HCT116 (cell line): ENCODE data around the gene KXD1. TPM values are rescaled to one million over a fixed set of nuclear protein-coding genes. Genes with fewer than 3 reads are reported as not detected.

Source experiments
- ATAC-seq: fragments of 200-7000 bp; cut with Tn5 transposase; 2 replicates; pipeline ENCODE4 v1.9.1; 2020; ENCODE audit warnings: mild to moderate bottlenecking, moderate library complexity
- BruUV-seq: library from RNA; stranded (reverse); fragments of 400-500 nt; replicated peaks from 2 replicates; lab custom pipeline; 2021; lab: Mats Ljungman, UMichigan
- CTCF ChIA-PET: fragments of 300-600 bp; sonication (Branson Sonifier 250); formaldehyde crosslinking; loops from one replicate; lab custom pipeline; 2021; ENCODE audit warnings: antibody characterized with exemption; lab: Charles Lee
- POLR2A ChIA-PET: fragments of 300-600, 350-600 bp; sonication (Branson Sonifier 250); formaldehyde crosslinking; loops from one replicate; lab custom pipeline; 2021; ENCODE audit warnings: antibody characterized with exemption; lab: Charles Lee
- RAD21 ChIA-PET, 2 experiments: fragments of 300-600 bp; sonication (Branson Sonifier 250); formaldehyde crosslinking; loops; one replicate each; lab custom pipeline; 2023; ENCODE audit warnings: low total read pairs in 2 of 2; ENCODE audit not compliant: uncharacterized antibody in 2 of 2, unreplicated experiment in 2 of 2, low non-redundant PET in 1 of 2; lab: Charles Lee
- DNase-seq: peaks from one replicate; pipeline ENCODE4 v3.0.0-alpha.2; 2010; ENCODE audit warnings: low read depth, low spot score
- H2AFZ ChIP-seq: fragments of 200-600 bp; shearing (Covaris generic), sonication (generic); 2 replicates; pipeline ENCODE4 v1.6.1; 2017; ENCODE audit warnings: low read depth, mixed run types, mixed read lengths, antibody characterized with exemption, low read length; ENCODE audit not compliant: poor library complexity, severe bottlenecking
- H3K27ac ChIP-seq: 2 replicates; pipeline ENCODE4 v1.5.1; 2012; ENCODE audit warnings: low read depth, low read length
- H3K27me3 ChIP-seq: fragments of 200-600 bp; sonication (generic); 2 replicates; pipeline ENCODE4 v1.6.1; 2016; ENCODE audit warnings: mixed run types, low read length, mixed read lengths; ENCODE audit not compliant: insufficient read depth
- H3K36me3 ChIP-seq, 2 experiments: fragments of 200-500 bp in 1 of 2; fragments of 200-600 bp in 1 of 2; sonication (Bioruptor generic) in 1 of 2; sonication (generic) in 1 of 2; 2 replicates each; pipeline versions ENCODE4 v1.5.1 to v1.6.1; 2014 to 2016; ENCODE audit warnings: low read length in 2 of 2, inconsistent platforms in 1 of 2, mixed read lengths in 1 of 2, mixed run types in 1 of 2; ENCODE audit not compliant: insufficient read depth in 2 of 2, control insufficient read depth in 1 of 2
- H3K4me1 ChIP-seq, 2 experiments: fragments of 200-600 bp in 1 of 2; sonication (generic) in 1 of 2; 2 replicates each; pipeline versions ENCODE4 v1.5.1 to v1.6.1; 2012 to 2017; ENCODE audit warnings: low read length in 2 of 2, inconsistent platforms in 1 of 2, mild to moderate bottlenecking in 1 of 2, mixed read lengths in 1 of 2, mixed run types in 1 of 2, moderate library complexity in 1 of 2; ENCODE audit not compliant: insufficient read depth in 2 of 2, control insufficient read depth in 1 of 2
- H3K4me2 ChIP-seq: fragments of 200-600 bp; sonication (generic); 2 replicates; pipeline ENCODE4 v1.6.1; 2017; ENCODE audit warnings: mixed run types, low read length, mixed read lengths
- H3K4me3 ChIP-seq, 2 experiments: fragments of 200-600 bp in 1 of 2; sonication (generic) in 1 of 2; replicated peaks in 1 of 2; 2 replicates each; pipeline ENCODE4 v1.5.1; 2011 to 2016; ENCODE audit warnings: low read length in 2 of 2, control low read depth in 1 of 2, low read depth in 1 of 2, mild to moderate bottlenecking in 1 of 2, mixed read lengths in 1 of 2, mixed run types in 1 of 2
- H3K79me2 ChIP-seq: fragments of 200-600 bp; sonication (generic); 2 replicates; pipeline ENCODE4 v1.6.1; 2017; ENCODE audit warnings: mild to moderate bottlenecking, mixed run types, low read length, moderate library complexity, mixed read lengths; ENCODE audit not compliant: insufficient read depth
- H3K9ac ChIP-seq: fragments of 200-600 bp; sonication (generic); 2 replicates; pipeline ENCODE4 v1.6.1; 2016; ENCODE audit warnings: low read length, mixed read lengths
- H3K9me2 ChIP-seq: fragments of 200-600 bp; sonication (generic), shearing (Covaris generic); 2 replicates; pipeline ENCODE4 v1.6.1; 2017; ENCODE audit warnings: mixed run types, mild to moderate bottlenecking, moderate library complexity; ENCODE audit not compliant: insufficient read depth
- H3K9me3 ChIP-seq, 2 experiments: fragments of 200-500 bp in 1 of 2; fragments of 200-600 bp in 1 of 2; sonication (Bioruptor generic) in 1 of 2; sonication (generic) in 1 of 2; 2 replicates each; pipeline ENCODE4 v1.6.1; 2014 to 2017; ENCODE audit warnings: low read length in 2 of 2, mixed read lengths in 2 of 2, inconsistent platforms in 1 of 2, low read depth in 1 of 2, mild to moderate bottlenecking in 1 of 2, mixed run types in 1 of 2, moderate library complexity in 1 of 2; ENCODE audit not compliant: control insufficient read depth in 1 of 2, insufficient read depth in 1 of 2
- H4K20me1 ChIP-seq: fragments of 200-600 bp; sonication (generic), shearing (Covaris generic); 2 replicates; pipeline ENCODE4 v1.6.1; 2017; ENCODE audit warnings: mixed run types, mild to moderate bottlenecking, moderate library complexity; ENCODE audit not compliant: insufficient read depth
- CEBPB ChIP-seq: IDR thresholded peaks from 2 replicates; pipeline ENCODE4 v1.6.1; 2012; ENCODE audit warnings: low read depth
- EGR1 ChIP-seq: IDR thresholded peaks from 2 replicates; pipeline ENCODE4 v1.6.1; 2012; ENCODE audit warnings: low read depth
- FOSL1 ChIP-seq: IDR thresholded peaks from 2 replicates; pipeline ENCODE4 v1.6.1; 2012; ENCODE audit warnings: low read depth
- JUND ChIP-seq: IDR thresholded peaks from 2 replicates; pipeline ENCODE4 v1.6.1; 2012
- POLR2A ChIP-seq: IDR thresholded peaks from 2 replicates; pipeline ENCODE4 v1.7.0; 2011; ENCODE audit warnings: borderline replicate concordance; ENCODE audit not compliant: insufficient read depth, insufficient read length; ENCODE audit errors: extremely low read depth
- SIN3A ChIP-seq: IDR thresholded peaks from 2 replicates; pipeline ENCODE4 v1.6.1; 2012; ENCODE audit warnings: low read depth
- SRF ChIP-seq: IDR thresholded peaks from 2 replicates; pipeline ENCODE4 v1.6.1; 2012; ENCODE audit warnings: low read depth
- ZNF274 ChIP-seq: fragments of 200-500 bp; sonication (Bioruptor generic); IDR thresholded peaks from 2 replicates; pipeline ENCODE4 v1.6.1; 2014; ENCODE audit warnings: mild to moderate bottlenecking, low read depth, low read length, inconsistent platforms
- intact Hi-C: fragments of 100-400 bp; cut with micrococcal nuclease; formaldehyde crosslinking; loops from 2 replicates; pipeline ENCODE4 v1.10.0; 2022
- total RNA-seq: library from RNA; stranded (reverse); gene quantifications from one replicate; pipeline ENCODE4 v1.2.1, GENCODE V29; 2021; ENCODE audit not compliant: unreplicated experiment
- TF ChIP-seq, protein P1 (sequence below): IDR thresholded peaks from 2 replicates; pipeline ENCODE4 v1.6.1; 2011; ENCODE audit warnings: mild to moderate bottlenecking, low read length, moderate library complexity; ENCODE audit not compliant: insufficient replicate concordance; ENCODE audit errors: extremely low read depth
- TF ChIP-seq, protein P2 (sequence below): IDR thresholded peaks from 2 replicates; pipeline ENCODE4 v1.6.1; 2012

The KXD1 gene
- total RNA-seq, 1 experiment from 2014 or later: 139 TPM

DNA sequence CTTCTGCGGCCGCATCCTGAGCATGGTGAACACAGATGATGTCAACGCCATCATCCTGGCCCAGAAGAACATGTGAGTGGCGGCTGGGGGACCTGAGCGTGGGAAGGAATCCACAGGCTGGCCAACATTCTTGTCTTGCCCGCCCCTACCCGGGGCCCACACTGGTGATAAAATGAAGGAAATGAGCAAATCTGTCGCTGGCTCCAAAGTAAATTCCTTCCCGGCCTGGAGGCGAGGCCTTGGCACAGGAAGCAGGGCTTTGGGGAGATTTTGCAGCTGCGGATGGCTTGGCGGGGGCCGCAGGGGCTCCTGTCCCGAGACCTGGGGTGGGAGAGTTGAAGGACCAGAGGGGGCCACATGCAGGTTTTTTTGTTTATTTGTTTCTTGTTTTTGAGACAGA is 4.4 kb downstream of the KXD1 start:
- CTCF ChIA-PET: no interaction called here
- Histone ChIP-seq H3K4me3 (no peak overlapping the region), H3K27me3 (no peaks in the 10 kb centered on the region)
- RAD21 ChIA-PET: no interaction called here
- intact Hi-C loops: no loop called here
- POLR2A ChIA-PET: no interaction called here
- no TSS peak for BruUV-seq
- TF ChIP-seq SRF: no peak
- TF ChIP-seq ZNF274: no peak
- TF ChIP-seq JUND: no peak
- TF ChIP-seq, protein P1, sequence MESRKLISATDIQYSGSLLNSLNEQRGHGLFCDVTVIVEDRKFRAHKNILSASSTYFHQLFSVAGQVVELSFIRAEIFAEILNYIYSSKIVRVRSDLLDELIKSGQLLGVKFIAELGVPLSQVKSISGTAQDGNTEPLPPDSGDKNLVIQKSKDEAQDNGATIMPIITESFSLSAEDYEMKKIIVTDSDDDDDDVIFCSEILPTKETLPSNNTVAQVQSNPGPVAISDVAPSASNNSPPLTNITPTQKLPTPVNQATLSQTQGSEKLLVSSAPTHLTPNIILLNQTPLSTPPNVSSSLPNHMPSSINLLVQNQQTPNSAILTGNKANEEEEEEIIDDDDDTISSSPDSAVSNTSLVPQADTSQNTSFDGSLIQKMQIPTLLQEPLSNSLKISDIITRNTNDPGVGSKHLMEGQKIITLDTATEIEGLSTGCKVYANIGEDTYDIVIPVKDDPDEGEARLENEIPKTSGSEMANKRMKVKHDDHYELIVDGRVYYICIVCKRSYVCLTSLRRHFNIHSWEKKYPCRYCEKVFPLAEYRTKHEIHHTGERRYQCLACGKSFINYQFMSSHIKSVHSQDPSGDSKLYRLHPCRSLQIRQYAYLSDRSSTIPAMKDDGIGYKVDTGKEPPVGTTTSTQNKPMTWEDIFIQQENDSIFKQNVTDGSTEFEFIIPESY: no peak
- TF ChIP-seq CEBPB: no peak
- TF ChIP-seq EGR1: no peak
- TF ChIP-seq FOSL1: no peak
- TF ChIP-seq, protein P2, sequence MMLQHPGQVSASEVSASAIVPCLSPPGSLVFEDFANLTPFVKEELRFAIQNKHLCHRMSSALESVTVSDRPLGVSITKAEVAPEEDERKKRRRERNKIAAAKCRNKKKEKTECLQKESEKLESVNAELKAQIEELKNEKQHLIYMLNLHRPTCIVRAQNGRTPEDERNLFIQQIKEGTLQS: no peak
- TF ChIP-seq, all 23 proteins: peak for 0
- peaks cover 0 to 13% of the 10 kb centered on the region in 2 experiments; a peak in 2 of 4 replicates for H3K4me1 ChIP-seq
- no peaks in the 10 kb centered on the region for H3K9me2 ChIP-seq
- H3K27ac ChIP-seq: no peak overlapping the region
- no peak for ATAC-seq
- H3K9ac ChIP-seq: no peak overlapping the region
- H3K4me2 ChIP-seq: no peak overlapping the region
- no peaks in the 10 kb centered on the region for H3K9me3 ChIP-seq
- H2AFZ ChIP-seq: no peak overlapping the region
- H3K79me2 ChIP-seq: peaks cover 56% of the 10 kb centered on the region
- no peak for DNase-seq
- H3K36me3 ChIP-seq: peaks cover 22 to 40% of the 10 kb centered on the region in 2 experiments; a peak in 3 of 4 replicates
- no peaks in the 10 kb centered on the region for H4K20me1 ChIP-seq

DNA sequence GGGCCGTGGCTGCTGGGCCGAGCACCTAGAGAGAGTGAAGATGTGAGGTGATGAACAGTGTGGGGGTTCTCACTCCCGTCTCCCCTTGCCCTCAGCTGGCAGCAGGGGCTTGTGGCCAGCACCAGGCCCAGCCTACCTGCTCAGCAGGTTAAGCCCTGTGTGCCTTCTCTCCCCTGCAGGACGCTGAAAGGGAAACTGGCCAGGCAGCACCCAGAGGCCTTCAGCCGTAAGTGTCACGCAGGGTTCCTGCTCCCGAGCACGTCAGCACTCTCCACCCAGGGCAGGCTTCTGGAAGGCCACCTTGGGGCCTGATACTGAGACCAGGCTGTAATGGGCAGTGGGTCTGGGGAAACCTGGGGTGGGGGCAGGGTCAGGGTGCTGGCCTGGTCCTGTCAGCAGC is 9.3 kb downstream of the KXD1 start:
- no TSS peak for BruUV-seq
- CTCF ChIA-PET: no interaction called here
- ATAC-seq: no peak

More for the DNA sequence above, 9.3 kb downstream of the KXD1 start:
- DNase-seq: no peak
- Histone ChIP-seq H4K20me1 (no peaks in the 10 kb centered on the region), H3K36me3 (peaks cover 27 to 53% of the 10 kb centered on the region in 2 experiments; a peak in 3 of 4 replicates), H2AFZ (no peak overlapping the region), H3K4me2 (no peak overlapping the region), H3K79me2 (peaks cover 14% of the 10 kb centered on the region), H3K27ac (no peak overlapping the region; the same call in 1 of the 2 replicates), H3K9me2 (no peaks in the 10 kb centered on the region), H3K9ac (no peak overlapping the region), H3K27me3 (no peaks in the 10 kb centered on the region), H3K9me3 (no peaks in the 10 kb centered on the region), H3K4me1 (peaks cover 8 to 15% of the 10 kb centered on the region in 2 experiments; a peak in 3 of 4 replicates), H3K4me3 (no peak overlapping the region)
- intact Hi-C loops: no loop called here
- TF ChIP-seq SIN3A (no peak), POLR2A (no peak)
- POLR2A ChIA-PET: interaction anchor here (0.9 kb wide), 1 partner anchor 10 kb away, joined by 3 read pairs; the partner anchor contains the start of gene KXD1
- RAD21 ChIA-PET: no interaction called here
